SU-DHL-6 (cell line): ENCODE data around the gene GGACT.

Experiments
- H2AFZ ChIP-seq: fragments of 200-600 bp; sonication (generic); 2 replicates; pipeline ENCODE4 v1.6.1; 2014; ENCODE audit warnings: low read depth, mild to moderate bottlenecking, moderate library complexity, mixed read lengths, antibody characterized with exemption, low read length; ENCODE audit not compliant: severe bottlenecking
- H3F3A ChIP-seq: fragments of 200-600 bp; shearing (Covaris generic); 2 replicates; pipeline ENCODE4 v1.6.0; 2016; ENCODE audit warnings: antibody characterized with exemption, mild to moderate bottlenecking; ENCODE audit not compliant: insufficient read depth
- H3K27ac ChIP-seq: fragments of 200-600 bp; sonication (generic); 2 replicates; pipeline ENCODE4 v1.5.1; 2016; ENCODE audit warnings: low read depth, mild to moderate bottlenecking, low read length, moderate library complexity, mixed read lengths
- H3K27me3 ChIP-seq: fragments of 200-600 bp; sonication (generic), shearing (Covaris generic); 2 replicates; pipeline ENCODE4 v1.6.0; 2014; ENCODE audit warnings: mild to moderate bottlenecking, low read length
- H3K36me3 ChIP-seq: fragments of 200-600 bp; sonication (generic); 2 replicates; pipeline ENCODE4 v1.6.1; 2014; ENCODE audit warnings: mild to moderate bottlenecking, low read length, mixed read lengths
- H3K4me2 ChIP-seq: fragments of 300-600, 200-600 bp; shearing (Covaris generic), sonication (generic); 2 replicates; pipeline ENCODE4 v1.6.0; 2014; ENCODE audit warnings: low read length, low read depth, mild to moderate bottlenecking; ENCODE audit not compliant: poor library complexity, severe bottlenecking
- H3K4me3 ChIP-seq: fragments of 200-600 bp; sonication (generic); 2 replicates; pipeline ENCODE4 v1.5.1; 2014; ENCODE audit warnings: antibody characterized with exemption, low read length, mild to moderate bottlenecking, mixed read lengths; ENCODE audit not compliant: insufficient read depth, poor library complexity, severe bottlenecking
- H3K79me2 ChIP-seq: fragments of 200-600 bp; sonication (generic); 2 replicates; pipeline ENCODE4 v1.6.1; 2014; ENCODE audit warnings: mild to moderate bottlenecking, low read length, moderate library complexity; ENCODE audit not compliant: insufficient read depth
- H3K9ac ChIP-seq: fragments of 200-600 bp; sonication (generic); 2 replicates; pipeline ENCODE4 v1.7.0; 2014; ENCODE audit warnings: mild to moderate bottlenecking, low read length
- H3K9me2 ChIP-seq: fragments of 200-600 bp; sonication (generic); replicated peaks from 2 replicates; pipeline ENCODE4 v1.6.1; 2014; ENCODE audit warnings: low read length; ENCODE audit not compliant: insufficient read depth
- H3K9me3 ChIP-seq: fragments of 200-600 bp; sonication (generic); 2 replicates; pipeline ENCODE4 v1.6.1; 2014; ENCODE audit warnings: low read length, mixed read lengths; ENCODE audit not compliant: insufficient read depth
- H4K20me1 ChIP-seq: fragments of 200-600 bp; sonication (generic); 2 replicates; pipeline ENCODE4 v1.6.1; 2014; ENCODE audit warnings: low read depth, mild to moderate bottlenecking, antibody characterized with exemption, low read length, moderate library complexity, mixed read lengths
- EZH2phosphoT487 ChIP-seq: fragments of 200-600 bp; sonication (generic), shearing (Covaris generic); conservative IDR thresholded peaks from 2 replicates; pipeline ENCODE4 v1.6.1; 2018; ENCODE audit warnings: mild to moderate bottlenecking, antibody characterized with exemption, low read length, moderate library complexity, mixed read lengths
- TF ChIP-seq, protein P1 (sequence below): fragments of 200-600 bp; sonication (generic); IDR thresholded peaks from one replicate; pipeline ENCODE4 v1.5.1; 2017; ENCODE audit warnings: antibody characterized with exemption, mild to moderate bottlenecking, low read length, moderate library complexity; ENCODE audit not compliant: insufficient read depth, poor library complexity, severe bottlenecking

The GGACT gene

DNA sequence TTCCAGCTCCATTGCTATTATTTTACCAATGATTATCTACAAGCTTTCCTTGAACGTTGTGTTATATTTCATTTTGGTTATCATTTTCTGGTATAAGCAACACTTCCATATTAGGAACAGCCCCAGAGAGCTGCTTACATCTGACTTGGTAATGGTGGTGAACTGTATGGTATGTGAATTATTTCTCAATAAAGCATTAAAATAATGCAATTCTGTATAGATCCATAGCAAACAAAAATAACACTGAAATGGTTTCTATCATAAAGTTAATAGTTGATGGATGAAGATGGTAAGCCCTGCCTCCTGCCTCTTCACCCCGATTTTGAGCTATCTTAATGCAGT lies 27.5 kb downstream of the GGACT start:
- TF ChIP-seq, protein P1, sequence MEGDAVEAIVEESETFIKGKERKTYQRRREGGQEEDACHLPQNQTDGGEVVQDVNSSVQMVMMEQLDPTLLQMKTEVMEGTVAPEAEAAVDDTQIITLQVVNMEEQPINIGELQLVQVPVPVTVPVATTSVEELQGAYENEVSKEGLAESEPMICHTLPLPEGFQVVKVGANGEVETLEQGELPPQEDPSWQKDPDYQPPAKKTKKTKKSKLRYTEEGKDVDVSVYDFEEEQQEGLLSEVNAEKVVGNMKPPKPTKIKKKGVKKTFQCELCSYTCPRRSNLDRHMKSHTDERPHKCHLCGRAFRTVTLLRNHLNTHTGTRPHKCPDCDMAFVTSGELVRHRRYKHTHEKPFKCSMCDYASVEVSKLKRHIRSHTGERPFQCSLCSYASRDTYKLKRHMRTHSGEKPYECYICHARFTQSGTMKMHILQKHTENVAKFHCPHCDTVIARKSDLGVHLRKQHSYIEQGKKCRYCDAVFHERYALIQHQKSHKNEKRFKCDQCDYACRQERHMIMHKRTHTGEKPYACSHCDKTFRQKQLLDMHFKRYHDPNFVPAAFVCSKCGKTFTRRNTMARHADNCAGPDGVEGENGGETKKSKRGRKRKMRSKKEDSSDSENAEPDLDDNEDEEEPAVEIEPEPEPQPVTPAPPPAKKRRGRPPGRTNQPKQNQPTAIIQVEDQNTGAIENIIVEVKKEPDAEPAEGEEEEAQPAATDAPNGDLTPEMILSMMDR: no peak
- no peak for TF ChIP-seq EZH2phosphoT487
- Histone ChIP-seq H3F3A (no peaks in the 10 kb centered on the region), H3K4me3 (no peak overlapping the region), H3K79me2 (no peaks in the 10 kb centered on the region), H3K9me3 (no peaks in the 10 kb centered on the region), H3K4me2 (no peak overlapping the region), H3K27me3 (no peaks in the 10 kb centered on the region), H3K9ac (no peak overlapping the region), H2AFZ (no peak overlapping the region), H3K27ac (no peak overlapping the region), H3K9me2 (no peaks in the 10 kb centered on the region), H4K20me1 (no peaks in the 10 kb centered on the region), H3K36me3 (no peaks in the 10 kb centered on the region)

DNA sequence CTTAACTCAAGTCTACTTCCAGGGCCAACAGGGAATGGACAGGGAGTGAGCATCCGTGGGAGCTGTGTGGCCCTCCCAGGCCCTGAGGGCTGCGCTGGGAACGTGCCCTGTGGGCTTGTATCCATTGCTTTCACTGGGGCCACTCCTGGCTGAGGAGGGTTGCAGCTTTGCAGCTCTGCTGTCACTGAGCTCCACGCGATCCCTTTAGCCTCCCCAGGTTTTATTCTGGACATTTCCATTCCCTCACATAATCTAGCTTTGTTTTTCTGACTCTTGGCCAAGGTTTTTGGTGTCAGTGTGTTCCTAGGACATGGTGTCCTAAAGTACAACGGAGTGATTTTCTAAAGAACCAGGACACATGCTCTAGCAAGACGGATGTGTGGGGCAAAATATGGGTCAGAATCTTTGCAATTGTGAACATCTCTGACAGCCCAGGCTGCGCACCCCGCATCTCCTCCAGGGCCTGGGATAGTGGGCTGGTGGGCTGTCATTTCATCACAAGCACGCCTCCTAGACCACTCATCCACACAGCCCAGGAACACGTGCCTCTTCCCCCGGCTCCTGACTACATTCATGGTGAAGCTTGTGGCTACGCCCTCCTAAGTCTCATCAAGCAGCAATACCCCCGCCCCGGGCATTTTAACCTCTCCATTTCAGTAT lies 28.0 kb downstream of the GGACT start:
- H3F3A ChIP-seq: no peaks in the 10 kb centered on the region
- no peak overlapping the region for H3K4me3 ChIP-seq
- TF ChIP-seq EZH2phosphoT487: no peak
- TF ChIP-seq, protein P1: no peak
- H3K79me2 ChIP-seq: no peaks in the 10 kb centered on the region
- H3K9me3 ChIP-seq: no peaks in the 10 kb centered on the region
- no peaks in the 10 kb centered on the region for H3K27me3 ChIP-seq
- no peaks in the 10 kb centered on the region for H3K9me2 ChIP-seq
- no peak overlapping the region for H2AFZ ChIP-seq
- H3K9ac ChIP-seq: no peak overlapping the region
- H3K4me2 ChIP-seq: no peak overlapping the region
- no peaks in the 10 kb centered on the region for H4K20me1 ChIP-seq
- H3K27ac ChIP-seq: no peak overlapping the region
- no peaks in the 10 kb centered on the region for H3K36me3 ChIP-seq

DNA sequence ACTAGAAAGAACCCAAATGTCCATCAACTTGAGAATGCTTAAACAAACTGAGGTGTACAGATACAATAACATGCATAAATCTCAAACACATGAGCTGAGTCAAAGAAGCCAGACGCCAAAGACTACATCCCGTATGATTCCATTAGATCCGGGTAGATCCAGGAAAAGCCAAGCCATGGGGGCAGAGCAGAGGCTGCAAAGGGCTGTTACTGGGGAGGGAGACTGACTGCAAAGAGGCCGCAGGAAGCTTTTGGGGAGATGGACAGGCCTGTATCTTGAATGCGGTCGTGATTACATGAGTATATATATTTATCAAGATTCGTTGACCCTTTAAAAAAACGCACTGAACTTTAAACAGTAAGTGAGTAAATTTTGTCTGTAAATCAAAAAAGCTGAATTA lies 28.7 kb downstream of the GGACT start:
- H3F3A ChIP-seq: no peaks in the 10 kb centered on the region
- H3K27ac ChIP-seq: no peak overlapping the region
- no peak overlapping the region for H3K4me2 ChIP-seq
- no peak overlapping the region for H3K4me3 ChIP-seq
- no peaks in the 10 kb centered on the region for H3K9me2 ChIP-seq
- H3K27me3 ChIP-seq: no peaks in the 10 kb centered on the region
- H4K20me1 ChIP-seq: no peaks in the 10 kb centered on the region
- no peaks in the 10 kb centered on the region for H3K36me3 ChIP-seq
- H3K9me3 ChIP-seq: no peaks in the 10 kb centered on the region
- H3K79me2 ChIP-seq: no peaks in the 10 kb centered on the region
- no peak overlapping the region for H2AFZ ChIP-seq
- H3K9ac ChIP-seq: no peak overlapping the region
- TF ChIP-seq EZH2phosphoT487: no peak
- TF ChIP-seq, protein P1: no peak
